Spinal cord (tissue), 10 donors: ENCODE data around the gene MGAT5. TPM values are rescaled to one million over a fixed set of nuclear protein-coding genes. Genes with fewer than 3 reads are reported as not detected.

Experiments
- DNase-seq, 6 donors: peaks; one replicate each; pipeline versions ENCODE4 v3.0.0 to v3.0.0-alpha.2; 2013 to 2015; ENCODE audit warnings: low spot score in 6 of 6, low read depth in 4 of 6
- H3K27ac ChIP-seq: one replicate; pipeline ENCODE4 v1.5.1; 2013; ENCODE audit warnings: low read depth, low read length, control low read depth
- H3K27me3 ChIP-seq: one replicate; pipeline ENCODE4 v1.6.1; 2013; ENCODE audit warnings: low read length; ENCODE audit not compliant: control insufficient read depth, insufficient read depth
- H3K36me3 ChIP-seq: one replicate; pipeline ENCODE4 v1.6.1; 2013; ENCODE audit warnings: low read length; ENCODE audit not compliant: control insufficient read depth, insufficient read depth
- H3K4me1 ChIP-seq: one replicate; pipeline ENCODE4 v1.6.1; 2013; ENCODE audit warnings: low read length; ENCODE audit not compliant: control insufficient read depth, insufficient read depth
- H3K4me3 ChIP-seq: one replicate; pipeline ENCODE4 v1.5.1; 2013; ENCODE audit warnings: low read depth, low read length, control low read depth
- H3K9me3 ChIP-seq: one replicate; pipeline ENCODE4 v1.6.1; 2013; ENCODE audit warnings: low read length; ENCODE audit not compliant: control insufficient read depth, insufficient read depth
- WGBS: methylation state at CpG from one replicate; pipeline ENCODE4 v1.1.5; 2013; ENCODE audit warnings: missing lambda C conversion rate; ENCODE audit not compliant: insufficient coverage; 5-methylcytosine and 5-hydroxymethylcytosine counted together
- polyA plus RNA-seq, 2 donors: library from polyadenylated mRNA; unstranded; fragments of 120-200 nt; gene quantifications; one replicate each; pipeline ENCODE4 v1.2.1, GENCODE V29; 2013; ENCODE audit not compliant: insufficient read length in 2 of 2
- total RNA-seq, 2 donors: library from RNA; depleted of rRNA in 1 of 2; stranded (reverse); fragments of 120-200 nt in 1 of 2; fragments of >200 nt in 1 of 2; gene quantifications; one replicate each; pipeline versions ENCODE4 v1.2.3 to v1.2.4, GENCODE V29; 2013 to 2014
- donor health status: healthy.

MGAT5 gene
- total and polyA plus RNA-seq, 4 donors, result 45.8 to 76.6 (median 48.3) TPM

DNA sequence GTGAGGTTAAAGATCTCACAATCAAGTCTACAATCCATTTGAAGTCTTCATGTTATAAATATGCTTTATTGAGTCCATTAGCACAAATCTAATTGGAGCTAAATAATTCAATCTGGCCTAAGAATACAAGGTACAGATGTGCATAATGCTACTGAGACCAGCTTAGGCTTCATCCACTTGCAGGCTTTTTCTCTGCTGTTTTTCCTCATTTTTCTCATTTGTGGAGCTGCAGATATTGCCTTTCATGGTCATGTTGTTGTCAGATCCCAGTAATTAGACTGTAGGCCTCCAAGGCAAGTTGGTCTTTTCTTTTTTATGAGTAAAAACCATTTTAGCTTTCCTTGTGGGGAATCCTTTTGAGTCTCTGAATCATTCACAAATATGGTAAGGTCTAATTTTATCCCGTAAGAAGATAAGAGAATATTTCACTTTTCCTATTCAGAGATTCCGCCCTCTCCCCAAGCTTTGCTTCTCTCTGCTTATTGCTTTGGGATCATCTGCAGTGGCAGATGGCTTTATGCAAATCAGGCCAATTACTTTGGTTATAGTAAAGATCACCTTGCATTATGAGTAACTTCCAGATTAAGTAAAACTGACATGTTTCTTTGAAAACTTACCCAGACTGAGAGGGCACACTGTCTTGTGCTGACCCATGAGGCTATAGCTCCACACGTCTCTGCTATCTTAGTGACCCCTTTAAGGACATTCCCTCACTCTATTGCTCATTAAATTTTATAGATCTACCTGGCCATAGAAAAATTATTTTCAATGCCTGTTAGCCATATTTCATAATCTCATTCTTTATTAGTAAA is 80.9 kb downstream of the MGAT5 start:
- no peaks in the 10 kb centered on the region for H3K9me3 ChIP-seq
- H3K36me3 ChIP-seq, result no peaks in the 10 kb centered on the region
- WGBS, result 0% methylated on average over 1 of the region's 3 CpGs
- no peaks in the 10 kb centered on the region for H3K4me1 ChIP-seq
- no peaks in the 10 kb centered on the region for H3K27me3 ChIP-seq
- H3K4me3 ChIP-seq, result no peak overlapping the region
- DNase-seq, result peak in 2 of 6 donors; percentile 60 to 64
- H3K27ac ChIP-seq, result no peak overlapping the region

DNA sequence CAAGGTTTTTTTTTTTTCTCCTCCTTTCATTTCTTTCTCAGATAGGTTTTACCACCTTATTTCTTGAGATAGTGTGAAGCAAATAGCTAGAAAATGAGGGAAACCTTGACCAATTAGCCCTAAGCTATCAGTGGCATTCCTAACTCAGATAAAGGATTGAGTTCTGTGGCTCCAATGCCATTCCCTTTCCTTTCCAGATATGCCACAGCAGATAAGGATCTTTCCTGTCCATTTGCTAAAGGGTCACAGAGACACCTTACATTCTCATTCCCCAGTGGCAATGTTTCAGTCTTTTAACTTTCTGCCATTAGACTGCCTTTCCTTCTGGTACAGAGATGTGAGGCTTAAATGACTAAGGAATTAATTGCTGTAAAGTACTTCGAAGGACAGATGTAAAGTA is 81.7 kb downstream of the MGAT5 start:
- H3K27me3 ChIP-seq, result no peaks in the 10 kb centered on the region
- no peak overlapping the region for H3K4me3 ChIP-seq
- H3K4me1 ChIP-seq, result no peaks in the 10 kb centered on the region
- H3K27ac ChIP-seq, result no peak overlapping the region
- no peak for DNase-seq
- no peaks in the 10 kb centered on the region for H3K9me3 ChIP-seq
- no peaks in the 10 kb centered on the region for H3K36me3 ChIP-seq
- WGBS, result no CpG with 5 or more reads among the region's 1 CpG

DNA sequence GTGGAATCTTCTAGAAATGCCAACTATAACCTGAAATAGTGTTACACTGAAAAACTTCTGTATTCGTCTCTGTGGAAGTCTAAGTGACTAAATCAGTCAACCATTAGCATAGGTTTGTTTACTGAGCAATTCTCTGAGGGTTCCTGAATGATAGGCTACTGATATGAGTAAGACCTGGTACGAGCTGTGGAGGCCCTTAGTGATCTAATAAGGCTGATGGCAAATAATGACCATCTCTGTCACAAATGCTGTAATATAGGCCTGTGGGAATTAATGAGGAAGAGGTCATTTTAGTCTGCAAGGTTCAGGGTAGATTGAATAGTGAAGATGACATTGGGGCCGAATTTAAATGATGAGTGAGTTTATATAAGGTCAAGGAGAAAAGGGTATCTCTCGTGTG is 82.5 kb downstream of the MGAT5 start:
- Histone ChIP-seq H3K9me3 (no peaks in the 10 kb centered on the region), H3K36me3 (no peaks in the 10 kb centered on the region), H3K4me3 (no peak overlapping the region), H3K27me3 (no peaks in the 10 kb centered on the region), H3K27ac (no peak overlapping the region), H3K4me1 (no peaks in the 10 kb centered on the region)
- DNase-seq, result no peak
- WGBS, result 50% methylated on average over 3 of the region's 4 CpGs

DNA sequence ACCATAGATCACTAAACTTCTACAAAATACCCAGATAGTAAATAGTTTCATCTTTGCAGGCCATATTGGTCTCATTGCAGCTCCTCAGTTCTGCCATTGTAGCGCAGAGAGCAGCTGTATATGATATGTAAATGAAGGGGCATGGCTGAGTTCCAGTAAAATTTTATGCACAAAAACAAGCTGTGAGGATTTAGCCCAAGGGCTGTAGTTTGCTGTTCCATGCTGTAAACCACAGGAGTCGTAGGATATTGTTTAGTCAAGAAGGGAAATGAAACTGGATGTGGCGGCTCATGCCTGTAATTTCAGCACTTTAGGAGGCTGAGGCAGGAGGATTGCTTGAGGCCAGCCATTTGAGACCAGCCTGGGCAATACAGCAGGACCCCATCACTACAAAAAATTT is 83.0 kb downstream of the MGAT5 start:
- H3K9me3 ChIP-seq, result no peaks in the 10 kb centered on the region
- H3K36me3 ChIP-seq, result no peaks in the 10 kb centered on the region
- no peak overlapping the region for H3K27ac ChIP-seq
- DNase-seq, result peak in 2 of 6 donors; percentile 70 to 72
- H3K4me3 ChIP-seq, result no peak overlapping the region
- no peaks in the 10 kb centered on the region for H3K4me1 ChIP-seq
- H3K27me3 ChIP-seq, result no peaks in the 10 kb centered on the region
- WGBS, result 97% methylated on average over 3 of the region's 3 CpGs

DNA sequence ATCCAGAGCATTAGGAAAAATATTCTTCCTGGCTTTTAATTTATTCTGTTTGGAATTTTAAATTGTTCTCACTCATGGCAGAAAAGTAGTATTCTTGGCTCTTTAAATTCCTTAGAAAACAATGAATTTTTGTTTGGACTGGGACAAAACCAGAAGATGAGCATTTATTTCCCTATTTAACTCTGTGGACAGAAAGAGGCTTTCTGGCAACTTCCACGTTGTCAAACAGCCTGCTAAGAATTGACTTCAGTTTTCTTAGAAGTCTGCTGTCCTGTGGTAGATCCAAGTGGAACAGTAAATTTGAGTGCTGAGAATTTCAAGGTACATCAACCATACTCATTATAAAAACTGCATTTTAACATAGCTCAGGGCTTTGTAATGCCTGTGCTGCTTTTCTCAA is 83.8 kb downstream of the MGAT5 start:
- H3K9me3 ChIP-seq, result no peaks in the 10 kb centered on the region
- DNase-seq, result peak in 1 of 6 donors; percentile 50
- H3K4me3 ChIP-seq, result no peak overlapping the region
- no peaks in the 10 kb centered on the region for H3K27me3 ChIP-seq
- no peak overlapping the region for H3K27ac ChIP-seq
- no CpG with 5 or more reads among the region's 1 CpG for WGBS
- no peaks in the 10 kb centered on the region for H3K4me1 ChIP-seq
- peaks cover 4% of the 10 kb centered on the region for H3K36me3 ChIP-seq

DNA sequence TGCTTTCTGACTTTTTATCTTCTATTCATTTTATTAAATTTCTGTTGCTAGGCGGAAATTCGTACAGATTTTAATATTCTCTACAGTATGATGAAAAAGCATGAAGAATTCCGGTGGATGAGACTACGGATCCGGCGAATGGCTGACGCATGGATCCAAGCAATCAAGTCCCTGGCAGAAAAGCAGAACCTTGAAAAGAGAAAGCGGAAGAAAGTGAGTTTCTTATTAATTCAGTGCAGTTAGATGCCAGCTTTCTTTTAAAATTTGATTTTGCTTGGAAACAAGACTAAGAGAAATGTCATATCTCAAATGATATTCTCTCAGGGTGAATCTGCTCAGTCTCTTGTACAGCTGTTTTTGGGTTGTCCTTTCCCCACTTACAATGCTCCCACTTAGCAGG is 84.3 kb downstream of the MGAT5 start:
- 100% methylated on average over 5 of the region's 8 CpGs for WGBS
- Histone ChIP-seq H3K9me3 (no peaks in the 10 kb centered on the region), H3K27ac (no peak overlapping the region), H3K27me3 (no peaks in the 10 kb centered on the region), H3K4me3 (no peak overlapping the region), H3K4me1 (no peaks in the 10 kb centered on the region), H3K36me3 (peaks cover 4% of the 10 kb centered on the region)
- DNase-seq, result no peak

DNA sequence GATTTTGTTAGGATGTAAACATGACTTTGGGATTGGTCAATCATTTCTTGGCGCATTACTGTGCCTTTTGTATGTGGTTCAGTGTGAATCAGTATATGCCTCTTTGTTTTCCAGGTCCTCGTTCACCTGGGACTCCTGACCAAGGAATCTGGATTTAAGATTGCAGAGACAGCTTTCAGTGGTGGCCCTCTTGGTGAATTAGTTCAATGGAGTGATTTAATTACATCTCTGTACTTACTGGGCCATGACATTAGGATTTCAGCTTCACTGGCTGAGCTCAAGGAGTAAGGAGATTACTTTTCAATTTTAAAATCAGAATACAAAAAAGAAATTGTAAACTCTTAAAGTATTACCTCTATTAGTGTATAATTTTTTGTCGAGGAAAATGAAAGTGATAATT is 87.6 kb downstream of the MGAT5 start:
- no peak overlapping the region for H3K27ac ChIP-seq
- H3K9me3 ChIP-seq, result no peaks in the 10 kb centered on the region
- no CpG with 5 or more reads among the region's 3 CpGs for WGBS
- no peaks in the 10 kb centered on the region for H3K27me3 ChIP-seq
- no peaks in the 10 kb centered on the region for H3K4me1 ChIP-seq
- DNase-seq, result no peak
- no peak overlapping the region for H3K4me3 ChIP-seq
- H3K36me3 ChIP-seq, result peaks cover 4% of the 10 kb centered on the region

DNA sequence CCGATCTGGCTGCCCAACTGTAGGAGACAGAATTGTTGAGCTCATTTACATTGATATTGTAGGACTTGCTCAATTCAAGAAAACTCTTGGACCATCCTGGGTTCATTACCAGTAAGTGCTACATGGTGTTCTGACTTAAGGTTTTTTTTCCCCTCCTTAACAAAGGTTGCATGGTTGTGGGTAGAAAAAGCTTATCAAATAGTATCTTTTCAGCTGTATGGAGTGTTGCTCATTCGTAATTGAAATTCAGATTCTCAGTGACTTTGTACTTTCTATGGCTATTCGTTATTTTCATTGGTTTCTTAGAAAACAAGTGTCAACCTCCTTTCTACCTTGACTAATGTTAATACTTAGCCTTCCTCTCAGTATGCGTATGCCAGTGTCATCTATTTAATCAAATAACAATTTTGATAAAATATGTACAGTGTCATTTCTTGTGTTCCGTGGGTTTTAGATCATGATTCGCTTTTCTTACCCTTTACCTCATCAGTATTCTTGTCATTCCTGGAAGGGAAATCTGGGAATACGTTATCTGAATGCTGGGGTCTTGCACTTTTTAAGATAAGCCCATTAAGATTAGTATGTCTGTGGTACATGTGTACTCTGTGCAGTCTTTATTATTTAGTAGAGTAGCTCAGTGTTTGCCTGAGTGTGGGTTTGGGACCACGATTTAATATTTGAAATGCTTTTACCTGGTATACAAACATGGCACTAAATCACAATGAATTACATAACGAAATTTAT is 91.3 kb downstream of the MGAT5 start:
- H3K36me3 ChIP-seq, result peaks cover 4% of the 10 kb centered on the region
- WGBS, result no CpG with 5 or more reads among the region's 9 CpGs

DNA sequence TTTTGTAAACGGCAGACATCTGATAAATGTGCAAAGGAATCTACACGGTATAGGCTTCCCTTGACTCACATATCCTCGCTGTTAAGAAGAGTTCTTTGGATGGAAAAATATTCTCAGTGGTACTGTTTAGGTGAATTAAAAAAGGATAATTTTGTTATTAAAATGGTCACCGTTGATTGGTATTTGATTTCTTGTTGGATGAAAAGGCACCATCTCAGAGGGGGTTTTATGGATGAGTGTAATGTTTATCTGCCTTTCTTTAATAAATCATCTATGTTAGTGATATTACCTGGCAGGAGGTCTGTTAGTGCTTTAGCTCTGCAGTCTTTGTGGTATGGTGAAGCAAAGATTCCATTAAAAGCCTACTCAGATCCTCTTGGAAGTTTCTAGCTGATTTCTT is 92.3 kb downstream of the MGAT5 start:
- Histone ChIP-seq H3K4me3 (no peak overlapping the region), H3K27me3 (no peaks in the 10 kb centered on the region), H3K36me3 (peaks cover 4% of the 10 kb centered on the region), H3K4me1 (no peaks in the 10 kb centered on the region), H3K9me3 (no peaks in the 10 kb centered on the region), H3K27ac (no peak overlapping the region)
- peak in 1 of 6 donors; percentile 90 for DNase-seq
- 69% methylated on average over 3 of the region's 4 CpGs for WGBS

More for the DNA sequence above, 91.3 kb downstream of the MGAT5 start:
- no peak for DNase-seq
- H3K4me3 ChIP-seq, result no peak overlapping the region
- no peaks in the 10 kb centered on the region for H3K4me1 ChIP-seq
- H3K27ac ChIP-seq, result no peak overlapping the region
- no peaks in the 10 kb centered on the region for H3K9me3 ChIP-seq
- no peaks in the 10 kb centered on the region for H3K27me3 ChIP-seq

DNA sequence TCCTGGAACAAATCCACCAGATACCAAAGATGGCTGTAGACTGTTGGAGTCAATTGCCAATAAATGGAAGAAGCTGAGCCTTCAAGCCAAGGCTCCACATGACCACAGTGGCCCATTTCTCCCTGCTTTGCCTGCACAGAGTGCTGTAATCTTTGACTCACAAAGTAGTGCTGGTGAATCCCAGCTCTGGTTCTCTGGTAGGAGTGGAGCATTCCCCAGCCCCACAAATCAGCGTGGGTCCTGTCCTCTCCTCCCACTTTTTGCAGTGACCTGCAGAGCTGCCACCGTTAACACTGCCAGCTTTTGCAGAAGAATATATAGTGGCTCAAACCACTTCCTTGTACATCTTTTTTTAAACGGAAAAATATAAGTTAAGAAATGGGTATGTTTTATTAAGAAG is 93.9 kb downstream of the MGAT5 start:
- WGBS, result no CpG with 5 or more reads among the region's 3 CpGs
- Histone ChIP-seq H3K27ac (no peak overlapping the region), H3K9me3 (no peaks in the 10 kb centered on the region), H3K4me1 (no peaks in the 10 kb centered on the region), H3K36me3 (no peaks in the 10 kb centered on the region), H3K4me3 (no peak overlapping the region), H3K27me3 (no peaks in the 10 kb centered on the region)
- DNase-seq, result no peak
